BJ (cell line): ENCODE measurements around the gene GNG13. TPM values are rescaled to one million over a fixed set of nuclear protein-coding genes. Genes with fewer than 3 reads are reported as not detected.
"Not testable (repeated sequence)": the region's sequence is repeated elsewhere in the genome, so short reads cannot be mapped to it uniquely, and the experiment has no call there.

Experiments used
- CTCF ChIA-PET: fragments of 350-600 bp; formaldehyde crosslinking; extraction: SDS; loops from one replicate; lab custom pipeline; 2021; ENCODE audit warnings: antibody characterized with exemption, inconsistent platforms; lab: Yijun Ruan, JAX
- POLR2A ChIA-PET: fragments of 300-600 bp; sonication (Branson Sonifier 250); formaldehyde crosslinking; extraction: SDS; loops from one replicate; lab custom pipeline; 2021; ENCODE audit warnings: antibody characterized with exemption; lab: Charles Lee
- DNase-seq: peaks from one replicate; pipeline ENCODE4 v3.0.0-alpha.2; 2011; ENCODE audit warnings: low read depth
- H3K27me3 ChIP-seq: 2 replicates; pipeline ENCODE4 v1.6.0; 2011; ENCODE audit warnings: low read length; ENCODE audit not compliant: control insufficient read depth, insufficient read depth
- H3K36me3 ChIP-seq: 2 replicates; pipeline ENCODE4 v1.5.1; 2011; ENCODE audit warnings: low read length; ENCODE audit not compliant: control insufficient read depth, insufficient read depth
- H3K4me3 ChIP-seq: 2 replicates; pipeline ENCODE4 v1.5.1; 2011; ENCODE audit warnings: low read depth, mild to moderate bottlenecking, control low read depth, low read length
- polyA plus RNA-seq: library from polyadenylated mRNA; depleted of rRNA; stranded (reverse); fragments of >200 nt; gene quantifications from 2 replicates; pipeline ENCODE4 v1.2.3, GENCODE V29; 2011
- TF ChIP-seq, protein P1 (sequence below): IDR thresholded peaks from 2 replicates; pipeline ENCODE4 v1.5.1; 2011; ENCODE audit warnings: low read depth, mild to moderate bottlenecking, control low read depth, inconsistent platforms, low read length, moderate library complexity; ENCODE audit not compliant: insufficient read depth

Gene GNG13
- polyA plus RNA-seq, 1 experiment, result not detected

DNA sequence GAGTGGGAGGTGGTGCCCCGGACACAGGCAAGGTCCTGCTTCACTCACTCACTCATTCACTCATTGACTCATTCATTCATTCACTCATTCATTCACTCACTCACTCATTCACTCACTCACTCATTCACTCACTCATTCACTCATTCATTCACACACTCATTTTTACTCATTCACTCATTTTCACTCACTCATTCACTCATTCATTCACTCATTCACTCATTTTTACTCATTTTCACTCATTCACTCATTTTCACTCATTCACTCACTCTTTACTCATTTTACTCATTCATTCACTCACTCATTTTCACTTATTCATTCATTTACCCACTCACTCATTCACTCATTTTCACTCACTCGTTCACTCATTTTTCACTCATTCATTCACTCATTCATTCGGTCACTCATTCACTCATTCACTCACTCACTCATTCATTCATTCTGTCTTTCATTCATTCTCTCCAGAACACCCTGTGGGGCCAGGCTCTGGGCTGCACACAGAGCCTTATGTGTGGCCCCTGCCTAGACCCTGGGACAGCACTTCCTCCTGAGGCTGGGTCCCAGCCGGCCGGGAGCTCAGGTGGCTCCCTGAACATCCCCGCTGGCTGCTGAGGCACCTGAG, 21.5 kb downstream of the GNG13 start:
- ChIA-PET POLR2A (no interaction called here), CTCF (interaction anchor here (1.1 kb wide), 1 partner anchor 30 kb away, joined by 3 read pairs; no protein-coding TSS in a partner anchor)
- no peak for DNase-seq

DNA sequence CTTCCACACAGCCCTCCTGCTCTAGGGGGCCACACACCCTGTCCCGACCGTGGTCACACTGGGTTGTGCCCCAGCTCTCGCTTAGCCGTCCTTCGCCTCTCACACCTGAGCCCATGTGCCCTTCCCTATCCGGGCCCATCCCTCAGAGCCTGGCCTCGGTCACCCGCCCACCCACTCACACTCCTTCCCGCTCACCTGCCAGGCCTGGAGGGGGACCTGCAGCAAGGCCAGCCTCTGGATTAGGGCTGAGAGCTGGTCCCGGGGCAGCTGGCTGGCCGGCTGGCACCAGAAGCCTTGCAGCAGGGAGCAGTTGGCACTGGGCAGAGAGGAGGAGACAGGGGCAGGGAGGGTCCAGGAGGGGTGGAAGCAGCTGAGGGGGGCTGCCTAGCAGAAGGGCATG, 22.1 kb downstream of the GNG13 start:
- DNase-seq, result no peak
- Histone ChIP-seq H3K36me3 (no peaks in the 10 kb centered on the region), H3K27me3 (no peaks in the 10 kb centered on the region), H3K4me3 (no peak overlapping the region)
- ChIA-PET POLR2A (no interaction called here), CTCF (interaction anchor here (1.1 kb wide), 1 partner anchor 29 kb away, joined by 3 read pairs; no protein-coding TSS in a partner anchor)
- TF ChIP-seq, protein P1, sequence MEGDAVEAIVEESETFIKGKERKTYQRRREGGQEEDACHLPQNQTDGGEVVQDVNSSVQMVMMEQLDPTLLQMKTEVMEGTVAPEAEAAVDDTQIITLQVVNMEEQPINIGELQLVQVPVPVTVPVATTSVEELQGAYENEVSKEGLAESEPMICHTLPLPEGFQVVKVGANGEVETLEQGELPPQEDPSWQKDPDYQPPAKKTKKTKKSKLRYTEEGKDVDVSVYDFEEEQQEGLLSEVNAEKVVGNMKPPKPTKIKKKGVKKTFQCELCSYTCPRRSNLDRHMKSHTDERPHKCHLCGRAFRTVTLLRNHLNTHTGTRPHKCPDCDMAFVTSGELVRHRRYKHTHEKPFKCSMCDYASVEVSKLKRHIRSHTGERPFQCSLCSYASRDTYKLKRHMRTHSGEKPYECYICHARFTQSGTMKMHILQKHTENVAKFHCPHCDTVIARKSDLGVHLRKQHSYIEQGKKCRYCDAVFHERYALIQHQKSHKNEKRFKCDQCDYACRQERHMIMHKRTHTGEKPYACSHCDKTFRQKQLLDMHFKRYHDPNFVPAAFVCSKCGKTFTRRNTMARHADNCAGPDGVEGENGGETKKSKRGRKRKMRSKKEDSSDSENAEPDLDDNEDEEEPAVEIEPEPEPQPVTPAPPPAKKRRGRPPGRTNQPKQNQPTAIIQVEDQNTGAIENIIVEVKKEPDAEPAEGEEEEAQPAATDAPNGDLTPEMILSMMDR, result no peak

More for the DNA sequence above, 21.5 kb downstream of the GNG13 start:
- no peak overlapping the region for H3K4me3 ChIP-seq
- H3K27me3 ChIP-seq, result no peaks in the 10 kb centered on the region
- no peaks in the 10 kb centered on the region for H3K36me3 ChIP-seq
- TF ChIP-seq, protein P1, result no peak

DNA sequence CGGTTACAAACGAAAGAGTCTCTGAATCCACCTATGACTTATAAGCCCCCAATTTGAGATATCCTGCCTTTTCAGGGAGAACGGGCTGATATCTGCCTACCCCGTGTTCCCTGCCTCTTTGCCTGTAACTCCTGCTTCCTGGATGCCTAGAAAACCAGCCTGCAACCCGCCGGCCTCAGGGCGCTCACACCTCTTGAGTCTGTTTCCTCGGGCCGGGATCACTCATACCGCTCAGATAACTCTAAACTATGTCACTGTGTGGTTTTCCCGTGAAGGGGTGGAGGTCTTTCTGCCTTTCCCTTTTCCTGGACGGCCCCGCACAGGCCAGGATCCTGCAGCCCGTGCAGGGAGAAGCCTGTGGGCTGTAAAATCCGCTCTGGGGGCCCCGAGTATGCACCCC, 22.7 kb downstream of the GNG13 start:
- ChIA-PET CTCF (interaction anchor here (1.1 to 2.0 kb wide), 2 partner anchors 8 to 29 kb away, joined by 3 to 18 read pairs; no protein-coding TSS in a partner anchor), POLR2A (no interaction called here)
- no peak overlapping the region for H3K4me3 ChIP-seq
- no peaks in the 10 kb centered on the region for H3K36me3 ChIP-seq
- no peak for DNase-seq
- no peaks in the 10 kb centered on the region for H3K27me3 ChIP-seq
- TF ChIP-seq, protein P1, result no peak

DNA sequence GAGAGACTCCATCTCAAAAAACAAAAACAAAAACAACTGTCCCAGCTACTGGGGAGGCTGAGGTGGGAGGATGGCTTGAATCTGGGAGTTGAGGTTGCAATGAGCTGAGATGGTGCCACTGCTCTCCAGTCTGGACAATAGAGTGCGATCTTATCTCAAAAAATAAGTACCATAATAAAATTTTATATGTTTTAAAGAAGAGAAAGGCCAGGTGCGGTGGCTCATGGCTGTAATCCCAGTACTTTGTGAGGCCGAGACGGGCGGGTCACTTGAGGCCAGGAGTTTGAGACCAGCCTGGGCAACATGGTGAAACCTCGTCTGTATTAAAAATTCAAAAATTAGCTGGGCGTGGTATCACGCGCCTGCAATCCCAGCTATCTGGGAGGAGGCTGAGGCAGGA, 23.7 kb downstream of the GNG13 start:
- ChIA-PET CTCF (interaction anchor here (0.8 to 2.0 kb wide), 3 partner anchors 9 to 65 kb away, joined by 3 to 18 read pairs (median 5); partner anchors contain the start of gene CIAO3), POLR2A (no interaction called here)
- no peaks in the 10 kb centered on the region for H3K36me3 ChIP-seq
- no peak overlapping the region for H3K4me3 ChIP-seq
- TF ChIP-seq, protein P1, result no peak
- no peaks in the 10 kb centered on the region for H3K27me3 ChIP-seq
- DNase-seq, result no peak

DNA sequence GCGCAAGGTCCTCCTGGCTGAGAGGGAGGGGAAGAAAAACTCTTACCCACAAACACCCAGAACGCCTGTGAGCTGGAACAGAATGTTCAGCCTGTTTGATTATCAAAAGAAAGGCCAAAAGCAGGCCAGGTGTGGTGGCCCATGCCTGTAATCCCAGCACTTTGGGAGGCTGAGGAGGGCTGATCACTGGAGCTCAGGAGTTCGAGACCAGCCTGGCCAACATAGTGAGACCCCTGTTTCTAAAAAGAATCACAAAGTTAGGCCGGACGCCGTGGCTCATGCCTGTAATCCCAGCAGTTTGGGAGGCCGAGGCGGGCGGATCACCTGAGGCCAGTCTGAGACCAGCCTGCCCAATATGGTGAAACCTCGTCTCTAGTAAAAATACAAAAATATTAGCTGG, 24.2 kb downstream of the GNG13 start:
- POLR2A ChIA-PET, H3K27me3 ChIP-seq, DNase-seq, H3K36me3 ChIP-seq, H3K4me3 ChIP-seq: not testable (repeated sequence)
- CTCF ChIA-PET, result interaction anchor here (0.8 to 2.0 kb wide), 3 partner anchors 10 to 64 kb away, joined by 3 to 18 read pairs (median 5); partner anchors contain the start of gene CIAO3
